Endothelial cell of umbilical vein (primary cell): ENCODE results near the gene METTL16.

Experiments
- EZH2 ChIP-seq: IDR thresholded peaks from 2 replicates; pipeline ENCODE4 v1.6.1; 2012; ENCODE audit warnings: borderline replicate concordance, low read depth, mild to moderate bottlenecking, moderate library complexity, low read length, inconsistent platforms; ENCODE audit not compliant: severe bottlenecking
- FOS ChIP-seq: IDR thresholded peaks from 2 replicates; pipeline ENCODE4 v1.6.1; 2011; ENCODE audit warnings: mild to moderate bottlenecking, low read length, moderate library complexity, borderline replicate concordance; ENCODE audit not compliant: insufficient read depth
- POLR2A ChIP-seq: IDR thresholded peaks from 2 replicates; pipeline ENCODE4 v1.6.1; 2012; ENCODE audit warnings: low read depth, mild to moderate bottlenecking, control low read depth, low read length
- POLR2AphosphoS5 ChIP-seq: IDR thresholded peaks from 2 replicates; pipeline ENCODE4 v1.6.1; 2012; ENCODE audit warnings: low read depth, mild to moderate bottlenecking, control low read depth, low read length, moderate library complexity; ENCODE audit not compliant: insufficient read depth
- TF ChIP-seq, protein P1 (sequence below), 2 donors: IDR thresholded peaks; 1 replicate in 1 of 2; 2 replicates in 1 of 2; pipeline ENCODE4 v1.5.1; 2011; ENCODE audit warnings: low read length in 2 of 2, mild to moderate bottlenecking in 2 of 2, moderate library complexity in 2 of 2, control low read depth in 1 of 2, inconsistent platforms in 1 of 2, low read depth in 1 of 2; ENCODE audit not compliant: insufficient read depth in 1 of 2; ENCODE audit errors: extremely low read depth in 1 of 2

DNA sequence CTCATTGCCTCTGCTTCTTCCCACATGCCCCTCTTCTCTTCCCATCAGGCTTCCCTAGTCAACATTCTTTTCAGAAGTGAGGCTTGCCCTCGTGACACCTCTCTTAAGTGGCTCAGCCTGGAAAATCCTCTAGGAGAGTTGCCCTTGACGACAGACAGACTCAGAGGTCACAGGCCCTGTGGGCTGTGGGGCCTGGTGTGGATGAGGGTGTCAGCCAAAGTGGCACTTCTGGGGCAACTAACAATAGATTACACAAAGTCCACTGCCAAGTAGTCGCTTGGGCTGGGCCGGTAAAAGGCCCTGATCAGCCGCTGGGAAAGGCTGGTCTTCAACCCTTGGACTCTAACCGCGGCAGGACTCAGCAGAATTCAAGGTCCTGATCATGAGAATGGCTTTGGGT, 33.7 kb upstream of the METTL16 start:
- TF ChIP-seq, protein P1, sequence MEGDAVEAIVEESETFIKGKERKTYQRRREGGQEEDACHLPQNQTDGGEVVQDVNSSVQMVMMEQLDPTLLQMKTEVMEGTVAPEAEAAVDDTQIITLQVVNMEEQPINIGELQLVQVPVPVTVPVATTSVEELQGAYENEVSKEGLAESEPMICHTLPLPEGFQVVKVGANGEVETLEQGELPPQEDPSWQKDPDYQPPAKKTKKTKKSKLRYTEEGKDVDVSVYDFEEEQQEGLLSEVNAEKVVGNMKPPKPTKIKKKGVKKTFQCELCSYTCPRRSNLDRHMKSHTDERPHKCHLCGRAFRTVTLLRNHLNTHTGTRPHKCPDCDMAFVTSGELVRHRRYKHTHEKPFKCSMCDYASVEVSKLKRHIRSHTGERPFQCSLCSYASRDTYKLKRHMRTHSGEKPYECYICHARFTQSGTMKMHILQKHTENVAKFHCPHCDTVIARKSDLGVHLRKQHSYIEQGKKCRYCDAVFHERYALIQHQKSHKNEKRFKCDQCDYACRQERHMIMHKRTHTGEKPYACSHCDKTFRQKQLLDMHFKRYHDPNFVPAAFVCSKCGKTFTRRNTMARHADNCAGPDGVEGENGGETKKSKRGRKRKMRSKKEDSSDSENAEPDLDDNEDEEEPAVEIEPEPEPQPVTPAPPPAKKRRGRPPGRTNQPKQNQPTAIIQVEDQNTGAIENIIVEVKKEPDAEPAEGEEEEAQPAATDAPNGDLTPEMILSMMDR (IDR thresholded peaks at IDR 0.05; ENCODE audit: extremely low read depth in 1 of 2, insufficient read depth in 1 of 2, low read depth in 1 of 2, low read length in 2 of 2) = no peak
- TF ChIP-seq POLR2A (no peak), FOS (no peak), EZH2 (no peak), POLR2AphosphoS5 (no peak)
